K562 (cell line): Measurements from ENCODE around the gene IGIP. TPM values are rescaled to one million over a fixed set of nuclear protein-coding genes. Genes with fewer than 3 reads are reported as not detected.

Experiments used
- ATAC-seq: fragments of 200-7000 bp; cut with Tn5 transposase; 3 replicates; pipeline ENCODE4 v1.9.1; 2020; ENCODE audit warnings: moderate library complexity
- BruUV-seq: library from RNA; stranded (reverse); fragments of 400-500 nt; replicated peaks from 2 replicates; lab custom pipeline; 2021; lab: Mats Ljungman, UMichigan
- CTCF ChIA-PET: fragments of 300-600 bp; formaldehyde crosslinking; extraction: SDS; loops from one replicate; lab custom pipeline; 2021; ENCODE audit warnings: low intra/inter-chr PET ratio; lab: Yijun Ruan, JAX
- POLR2A ChIA-PET: fragments of 300-600, 350-650 bp; sonication (Branson Sonifier 250); formaldehyde crosslinking; extraction: SDS; loops from one replicate; lab custom pipeline; 2021; ENCODE audit warnings: antibody characterized with exemption, inconsistent platforms; lab: Yijun Ruan, JAX
- DNase-seq, 4 experiments: peaks; one replicate each; pipeline versions ENCODE4 v3.0.0 to v3.0.0-alpha.2; 2011 to 2018; ENCODE audit warnings: low spot score in 3 of 4, mixed read lengths in 3 of 4; ENCODE audit errors: extremely low read depth in 1 of 4
- FAIRE-seq: peaks from 2 replicates; lab custom pipeline; 2011; peaks lifted over from hg19 to GRCh38; lab: Jason Lieb, UNC
- H2AFZ ChIP-seq: 2 replicates; pipeline ENCODE4 v1.6.0; 2011; ENCODE audit warnings: low read depth, low read length, control low read depth, inconsistent platforms
- H3K27ac ChIP-seq: fragments of 200-600 bp; 3 replicates; pipeline ENCODE4 v1.8.0; 2011; ENCODE audit warnings: low read depth, mild to moderate bottlenecking, control low read depth, inconsistent platforms, low read length, moderate library complexity, mixed read lengths; ENCODE audit errors: extremely low read depth
- H3K27me3 ChIP-seq, 2 experiments: fragments of 300-600 bp in 1 of 2; 2 replicates in 1 of 2; 3 replicates in 1 of 2; pipeline versions ENCODE4 v1.6.0 to v1.8.0; 2011; ENCODE audit warnings: inconsistent platforms in 2 of 2, low read length in 2 of 2, mild to moderate bottlenecking in 1 of 2, mixed read lengths in 1 of 2, moderate library complexity in 1 of 2; ENCODE audit not compliant: control insufficient read depth in 2 of 2, insufficient read depth in 2 of 2
- H3K36me3 ChIP-seq: fragments of 300-600 bp; 3 replicates; pipeline ENCODE4 v1.8.0; 2011; ENCODE audit warnings: mild to moderate bottlenecking, low read length, inconsistent platforms; ENCODE audit not compliant: control insufficient read depth, insufficient read depth
- H3K4me1 ChIP-seq, 2 experiments: fragments of 200-600 bp in 1 of 2; replicated peaks in 1 of 2; 2 replicates in 1 of 2; 3 replicates in 1 of 2; pipeline versions ENCODE4 v1.5.1 to v1.8.0; 2011; ENCODE audit warnings: inconsistent platforms in 2 of 2, low read length in 2 of 2, mild to moderate bottlenecking in 1 of 2, mixed read lengths in 1 of 2, moderate library complexity in 1 of 2; ENCODE audit not compliant: control insufficient read depth in 2 of 2, insufficient read depth in 2 of 2
- H3K4me2 ChIP-seq: 2 replicates; pipeline ENCODE4 v1.6.1; 2011; ENCODE audit warnings: low read length, control low read depth, inconsistent platforms, mixed read lengths; ENCODE audit not compliant: insufficient read depth
- H3K4me3 ChIP-seq: fragments of 200-600 bp; sonication (generic), shearing (Covaris generic); 2 replicates; pipeline ENCODE4 v1.5.1; 2016; ENCODE audit warnings: control low read depth, inconsistent platforms
- H3K79me2 ChIP-seq: fragments of 200-600 bp; 3 replicates; pipeline ENCODE4 v1.8.0; 2011; ENCODE audit warnings: low read length, inconsistent platforms; ENCODE audit not compliant: control insufficient read depth, insufficient read depth
- H3K9ac ChIP-seq, 2 experiments: 2 replicates each; pipeline versions ENCODE4 v1.6.0 to v1.6.1; 2011; ENCODE audit warnings: low read depth in 2 of 2, low read length in 2 of 2, control low read depth in 1 of 2, inconsistent platforms in 1 of 2, mild to moderate bottlenecking in 1 of 2, mixed read lengths in 1 of 2; ENCODE audit not compliant: insufficient read depth in 1 of 2
- H3K9me1 ChIP-seq: one replicate; pipeline ENCODE4 v1.6.0; 2011; ENCODE audit warnings: inconsistent platforms, mild to moderate bottlenecking, low read length, moderate library complexity; ENCODE audit not compliant: control insufficient read depth, insufficient read depth
- H3K9me3 ChIP-seq: replicated peaks from 2 replicates; pipeline ENCODE4 v1.5.1; 2011; ENCODE audit warnings: low read depth, low read length, inconsistent platforms; ENCODE audit not compliant: control insufficient read depth, insufficient read depth
- H4K20me1 ChIP-seq: replicated peaks from 2 replicates; pipeline ENCODE4 v1.6.1; 2011; ENCODE audit warnings: low read length, inconsistent platforms, mixed read lengths; ENCODE audit not compliant: control insufficient read depth, insufficient read depth
- THRB ChIP-seq: fragments of 450-650 bp; formaldehyde crosslinking; conservative IDR thresholded peaks from 2 replicates; pipeline ENCODE4 v1.4.0; 2022; ENCODE audit warnings: mild to moderate bottlenecking, missing genetic modification characterization
- ZBTB40 ChIP-seq, 2 experiments: fragments of 450-650 bp in 1 of 2; sonication (generic) in 1 of 2; formaldehyde crosslinking in 1 of 2; IDR thresholded peaks; 2 replicates each; pipeline versions ENCODE4 v1.7.1 to v1.9.0; 2016 to 2022; ENCODE audit warnings: inconsistent platforms in 1 of 2, mild to moderate bottlenecking in 1 of 2, missing genetic modification reagents in 1 of 2
- WGBS: fragments of 100-300 bp; shearing (Covaris generic); methylation state at CpG from one replicate; pipeline ENCODE4 v1.1.6; 2016; ENCODE audit warnings: low coverage, mixed read lengths; ENCODE audit not compliant: insufficient coverage; ENCODE audit errors: missing lambda C conversion rate; 5-methylcytosine and 5-hydroxymethylcytosine counted together
- in situ Hi-C: fragments of 300-500 bp; cut with MboI; formaldehyde crosslinking; loops from 4 replicates; pipeline ENCODE4 v1.15.0; 2018; ENCODE audit warnings: inconsistent platforms, mixed read lengths
- intact Hi-C: fragments of 100-400 bp; cut with micrococcal nuclease; formaldehyde crosslinking; loops from 2 replicates; pipeline ENCODE4 v1.14.2; 2022
- polyA plus RNA-seq, 8 experiments: library from polyadenylated mRNA; depleted of rRNA in 4 of 8; stranded (reverse) in 5 of 8; unstranded in 3 of 8; fragments of >200 nt; fragmentation: Nextera tagmentation in 2 of 8; fragmentation: Illumina TruSeq in 1 of 8; extraction: Ambion mirVana in 2 of 8; extraction: Trizol in 1 of 8; gene quantifications; 2 replicates each; pipeline versions ENCODE4 v1.2.1 to v1.2.3, GENCODE V29; 2011 to 2014; ENCODE audit warnings: inconsistent platforms in 1 of 8, missing spikeins in 1 of 8
- total RNA-seq, 7 experiments: library from RNA; depleted of rRNA in 6 of 7; stranded (reverse); fragments of >200 nt in 6 of 7; fragmentation: Illumina TruSeq in 2 of 7; extraction: Trizol in 2 of 7; gene quantifications; 2 replicates each; pipeline versions ENCODE4 v1.2.1 to v1.2.3, GENCODE V29; 2011 to 2021; ENCODE audit warnings: low replicate concordance in 1 of 7

The IGIP gene
- total and polyA plus RNA-seq, 9 of the 15 experiments (the other 6 are each of a cell fraction or from before 2014, with no cell fraction given): 0.52 to 1.6 (median 1.2) TPM

- H3K79me2 ChIP-seq: no peaks in the 10 kb centered on the region
- no peak overlapping the region for H3K27ac ChIP-seq
- no peak for TF ChIP-seq THRB (CRISPR knock-in tag)
- TF ChIP-seq ZBTB40 (IDR thresholded peaks at IDR 0.05): peak; percentile 92
- TF ChIP-seq ZBTB40 (CRISPR knock-in tag; IDR thresholded peaks at IDR 0.05): peak; percentile 60; the same call in 1 of the 2 replicates
- H3K4me1 ChIP-seq: no peaks in the 10 kb centered on the region
- intact Hi-C loops: no loop called here
- BruUV-seq: no TSS peak
- DNase-seq: no peak
- CTCF ChIA-PET: interaction anchor here (0.8 kb wide), 1 partner anchor 10 kb away, joined by 3 read pairs; no protein-coding TSS in a partner anchor
- in situ Hi-C loops: loop anchor here (5.0 kb wide), 1 partner anchor 74 kb away; no protein-coding TSS in a partner anchor
- no peaks in the 10 kb centered on the region for H3K9me3 ChIP-seq
- no peak for ATAC-seq
- POLR2A ChIA-PET: no interaction called here
- no peak overlapping the region for H3K9ac ChIP-seq
- H3K27me3 ChIP-seq: peaks cover 5 to 8% of the 10 kb centered on the region in 2 experiments; a peak in 4 of 5 replicates
- no peaks in the 10 kb centered on the region for H4K20me1 ChIP-seq
- FAIRE-seq: no peak
- H3K4me3 ChIP-seq: no peak overlapping the region
- no peak overlapping the region for H2AFZ ChIP-seq
- no peaks in the 10 kb centered on the region for H3K36me3 ChIP-seq
- H3K4me2 ChIP-seq: no peak overlapping the region
- WGBS: 0% methylated on average over 1 of the region's 1 CpG
- no peaks in the 10 kb centered on the region for H3K9me1 ChIP-seq
Measured at GRCh38 chr5:140083650-140084049, 42.1 kb upstream of the IGIP start.
